IMR-90 (cell line): ENCODE data around the gene MGAT1. TPM values are rescaled to one million over a fixed set of nuclear protein-coding genes. Genes with fewer than 3 reads are reported as not detected.

Source experiments
- ATAC-seq: fragments of 200-7000 bp; cut with Tn5 transposase; 2 replicates; pipeline ENCODE4 v1.9.1; 2020; ENCODE audit warnings: low read depth, mild to moderate bottlenecking, moderate library complexity
- BruUV-seq: library from RNA; stranded (reverse); fragments of 400-500 nt; replicated peaks from 2 replicates; lab custom pipeline; 2021; lab: Mats Ljungman, UMichigan
- CTCF ChIA-PET: fragments of 300-600 bp; formaldehyde crosslinking; extraction: SDS; loops from one replicate; lab custom pipeline; 2021; ENCODE audit warnings: antibody characterized with exemption; lab: Yijun Ruan, JAX
- POLR2A ChIA-PET: fragments of 300-600 bp; sonication (Branson Sonifier 250); formaldehyde crosslinking; loops from one replicate; lab custom pipeline; 2022; ENCODE audit warnings: antibody characterized with exemption; ENCODE audit not compliant: unreplicated experiment; lab: Charles Lee
- DNase-seq: peaks from one replicate; pipeline ENCODE4 v3.0.0; 2013
- H2AFZ ChIP-seq: replicated peaks from 2 replicates; pipeline ENCODE3; 2013; ENCODE audit warnings: low read length, mild to moderate bottlenecking; ENCODE audit not compliant: poor library complexity
- H2AK5ac ChIP-seq: 2 replicates; pipeline ENCODE4 v1.6.1; 2013; ENCODE audit warnings: low read depth, low read length, inconsistent platforms
- H2AK9ac ChIP-seq: replicated peaks from 2 replicates; pipeline ENCODE3; 2013; ENCODE audit warnings: mild to moderate bottlenecking, low read depth, low read length, moderate library complexity; ENCODE audit not compliant: poor library complexity
- H2BK120ac ChIP-seq: 2 replicates; pipeline ENCODE4 v1.6.1; 2013; ENCODE audit warnings: low read depth, low read length, inconsistent platforms
- H2BK15ac ChIP-seq: 3 replicates; pipeline ENCODE4 v1.6.1; 2013; ENCODE audit warnings: low read depth, low read length, inconsistent platforms
- H2BK20ac ChIP-seq: 2 replicates; pipeline ENCODE4 v1.6.1; 2013; ENCODE audit warnings: low read depth, mild to moderate bottlenecking, inconsistent platforms, low read length, moderate library complexity
- H2BK5ac ChIP-seq: 2 replicates; pipeline ENCODE4 v1.6.1; 2013; ENCODE audit warnings: mild to moderate bottlenecking, low read depth, low read length, inconsistent platforms; ENCODE audit not compliant: poor library complexity, severe bottlenecking
- H3K14ac ChIP-seq: replicated peaks from 2 replicates; pipeline ENCODE4 v1.6.1; 2013; ENCODE audit warnings: low read depth, low read length, inconsistent platforms
- H3K18ac ChIP-seq: 2 replicates; pipeline ENCODE4 v1.6.1; 2013; ENCODE audit warnings: low read depth, low read length, control low read depth
- H3K23ac ChIP-seq: 2 replicates; pipeline ENCODE4 v1.6.1; 2013; ENCODE audit warnings: low read depth, low read length, inconsistent platforms
- H3K27ac ChIP-seq: 2 replicates; pipeline ENCODE4 v1.5.1; 2013; ENCODE audit warnings: mild to moderate bottlenecking, control low read depth, low read length; ENCODE audit not compliant: insufficient read depth
- H3K27me3 ChIP-seq: 2 replicates; pipeline ENCODE4 v1.6.1; 2013; ENCODE audit warnings: low read length; ENCODE audit not compliant: control insufficient read depth, insufficient read depth
- H3K36me3 ChIP-seq: 2 replicates; pipeline ENCODE4 v1.6.1; 2013; ENCODE audit warnings: low read length, mixed read lengths; ENCODE audit not compliant: control insufficient read depth, insufficient read depth
- H3K4ac ChIP-seq: 2 replicates; pipeline ENCODE4 v1.6.1; 2013; ENCODE audit warnings: low read depth, low read length, inconsistent platforms
- H3K4me1 ChIP-seq: 2 replicates; pipeline ENCODE4 v1.6.1; 2013; ENCODE audit warnings: low read length, mixed read lengths; ENCODE audit not compliant: control insufficient read depth, insufficient read depth
- H3K4me2 ChIP-seq: 2 replicates; pipeline ENCODE4 v1.6.1; 2013; ENCODE audit warnings: low read depth, mild to moderate bottlenecking, control low read depth, low read length, moderate library complexity
- H3K4me3 ChIP-seq: 2 replicates; pipeline ENCODE4 v1.5.1; 2013; ENCODE audit warnings: low read depth, mild to moderate bottlenecking, control low read depth, low read length, moderate library complexity; ENCODE audit not compliant: insufficient read depth
- H3K56ac ChIP-seq: 2 replicates; pipeline ENCODE4 v1.6.1; 2013; ENCODE audit warnings: low read length, inconsistent platforms; ENCODE audit not compliant: insufficient read depth; ENCODE audit errors: extremely low read depth
- H3K79me1 ChIP-seq, 2 experiments: 2 replicates each; pipeline ENCODE4 v1.6.1; 2013; ENCODE audit warnings: low read length in 2 of 2, inconsistent platforms in 1 of 2, low read depth in 1 of 2
- H3K9ac ChIP-seq: 2 replicates; pipeline ENCODE4 v1.6.1; 2013; ENCODE audit warnings: low read depth, low read length, control low read depth
- H3K9me1 ChIP-seq: 2 replicates; pipeline ENCODE4 v1.6.1; 2013; ENCODE audit warnings: low read length, inconsistent platforms; ENCODE audit not compliant: insufficient read depth
- H3K9me3 ChIP-seq: 2 replicates; pipeline ENCODE4 v1.6.1; 2013; ENCODE audit warnings: low read length; ENCODE audit not compliant: control insufficient read depth, insufficient read depth
- H4K20me1 ChIP-seq: 2 replicates; pipeline ENCODE4 v1.6.1; 2013; ENCODE audit warnings: low read length, inconsistent platforms; ENCODE audit not compliant: insufficient read depth
- H4K5ac ChIP-seq: 2 replicates; pipeline ENCODE4 v1.6.1; 2013; ENCODE audit warnings: mild to moderate bottlenecking, low read depth, low read length, control low read depth
- H4K8ac ChIP-seq, 2 experiments: 2 replicates each; pipeline ENCODE4 v1.6.1; 2013; ENCODE audit warnings: low read depth in 2 of 2, low read length in 2 of 2, control low read depth in 1 of 2, inconsistent platforms in 1 of 2
- H4K91ac ChIP-seq: 2 replicates; pipeline ENCODE4 v1.6.1; 2013; ENCODE audit warnings: low read depth, low read length, inconsistent platforms; ENCODE audit not compliant: insufficient read depth
- RCOR1 ChIP-seq: IDR thresholded peaks from 2 replicates; pipeline ENCODE4 v1.6.1; 2012; ENCODE audit warnings: mild to moderate bottlenecking, low read length, improper control_type of control experiment; ENCODE audit not compliant: insufficient replicate concordance
- SMC3 ChIP-seq: fragments of 150-350 bp; IDR thresholded peaks from 2 replicates; pipeline ENCODE4 v1.6.1; 2016; ENCODE audit warnings: low read depth, mild to moderate bottlenecking, antibody characterized with exemption, low read length, moderate library complexity
- WGBS, 2 experiments: methylation state at CpG; one replicate each; pipeline versions ENCODE4 v1.1.5 to v1.1.7; 2013; ENCODE audit warnings: missing lambda C conversion rate in 2 of 2; ENCODE audit not compliant: insufficient read length in 1 of 2; ENCODE audit errors: extremely low coverage in 2 of 2; 5-methylcytosine and 5-hydroxymethylcytosine counted together
- dilution Hi-C: fragments of 300-500 bp; cut with HindIII; formaldehyde crosslinking; loops from one replicate; pipeline ENCODE4 v1.14.3; 2018; ENCODE audit warnings: low sequenced_read_pairs; ENCODE audit not compliant: unreplicated experiment
- in situ Hi-C: fragments of 300-500 bp; cut with MboI; formaldehyde crosslinking; loops from 3 replicates; pipeline ENCODE4 v1.14.3; 2019; ENCODE audit warnings: low sequenced_read_pairs, inconsistent platforms, mixed read lengths
- intact Hi-C: fragments of 100-400 bp; cut with micrococcal nuclease; formaldehyde crosslinking; loops from 2 replicates; pipeline ENCODE4 v1.10.0; 2022
- polyA plus RNA-seq, 3 experiments: library from polyadenylated mRNA; depleted of rRNA; stranded (reverse); fragments of >200 nt; gene quantifications; 2 replicates each; pipeline ENCODE4 v1.2.3, GENCODE V29; 2012; ENCODE audit warnings: low replicate concordance in 1 of 3
- total RNA-seq: library from RNA; depleted of rRNA; stranded (reverse); fragments of >200 nt; gene quantifications from 2 replicates; pipeline ENCODE4 v1.2.3, GENCODE V29; 2012

The MGAT1 gene
- total and polyA plus RNA-seq, 2 of the 4 experiments (the other 2 are of a cell fraction), result 56.3 to 141 TPM

- Histone ChIP-seq H3K14ac (0 out of 2 replicates have a peak overlapping the region, but pooled peaks have one; percentile 63), H3K56ac (no peak overlapping the region), H2AFZ (peak overlapping the region; percentile 59), H3K4me2 (no peak overlapping the region), H2BK5ac (no peak overlapping the region), H3K9me1 (no peaks in the 10 kb centered on the region; the same call in 1 of the 2 replicates), H3K18ac (no peak overlapping the region), H4K5ac (0 out of 2 replicates have a peak overlapping the region, but pooled peaks have one; percentile 42), H4K91ac (no peak overlapping the region), H2AK9ac (peak overlapping the region; percentile 70), H3K4me3 (no peak overlapping the region), H3K36me3 (no peaks in the 10 kb centered on the region), H3K27ac (no peak overlapping the region), H2BK120ac (no peak overlapping the region), H3K9me3 (no peaks in the 10 kb centered on the region), H4K8ac (no peak overlapping the region), H3K23ac (0 out of 2 replicates have a peak overlapping the region, but pooled peaks have one; percentile 19), H4K20me1 (no peaks in the 10 kb centered on the region), H3K4ac (peak overlapping the region; percentile 65; the same call in 1 of the 2 replicates), H3K9ac (no peak overlapping the region), H2BK15ac (no peak overlapping the region), H2AK5ac (no peak overlapping the region; the same call in 1 of the 2 replicates), H3K79me1 (no peaks in the 10 kb centered on the region; a peak in 1 of 4 replicates), H3K4me1 (peaks cover 11% of the 10 kb centered on the region), H3K27me3 (no peaks in the 10 kb centered on the region), H2BK20ac (no peak overlapping the region)
- WGBS, 2 experiments, result 100% methylated on average over 1 of the region's 13 CpGs; no CpG with 5 or more reads in 1 of the 2 experiments
- DNase-seq, result no peak
- dilution Hi-C loops (no loop called here), intact Hi-C loops (no loop called here), in situ Hi-C loops (no loop called here)
- ATAC-seq, result no peak
- ChIA-PET CTCF (no interaction called here), POLR2A (interaction anchor here (1.0 kb wide), 1 partner anchor 8 kb away, joined by 3 read pairs; no protein-coding TSS in a partner anchor)
- BruUV-seq, result no TSS peak
- TF ChIP-seq SMC3 (no peak), RCOR1 (no peak)
These were observed 15.5 kb upstream of the MGAT1 start for GRCh38 chr5:180817893-180818674.
